Measurements from ENCODE around the gene MYL1. TPM values are rescaled to one million over a fixed set of nuclear protein-coding genes. Genes with fewer than 3 reads are reported as not detected.

MYL1 gene
- total and polyA plus RNA-seq, 2 of the 8 experiments (the other 6 are each of a cell fraction or from before 2014, with no cell fraction given), result not detected

DNA sequence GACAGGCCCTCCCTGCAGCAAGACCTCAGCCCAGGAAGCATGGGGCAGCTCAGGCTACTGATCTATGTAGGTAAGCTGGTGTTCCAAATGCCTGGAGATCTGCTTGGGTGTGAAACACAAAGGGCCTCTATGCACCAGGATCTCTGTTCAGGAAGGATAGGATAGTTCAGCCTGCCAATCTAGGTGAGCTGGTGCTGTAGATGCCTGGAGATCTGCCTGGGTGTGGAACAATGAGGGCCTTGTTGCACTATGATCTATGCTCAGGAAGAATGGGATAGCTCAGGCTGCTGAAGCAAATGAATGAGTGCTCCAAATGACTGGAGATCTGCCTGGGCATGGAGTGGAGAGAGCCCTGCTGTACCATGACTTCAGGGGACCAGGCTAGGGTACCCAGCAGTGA is 48.9 kb upstream of the MYL1 start:
- no peak for FAIRE-seq
- no peaks in the 10 kb centered on the region for H3K9me3 ChIP-seq (ENCODE audit: insufficient read depth in 2 of 2, low read depth in 1 of 2, low read length in 1 of 2)
- H3K27me3 ChIP-seq (replicated peaks in 1 of 4; ENCODE audit: control insufficient read depth in 3 of 4, extremely low read depth in 1 of 4, insufficient read depth in 3 of 4, low read length in 3 of 4), result no peaks in the 10 kb centered on the region
- H4K8ac ChIP-seq (ENCODE audit: extremely low read depth, insufficient read depth, low read length), result no peak overlapping the region
- no peak overlapping the region for H2BK120ac ChIP-seq (replicated peaks; ENCODE audit: low read depth, low read length)
- H3K79me2 ChIP-seq (ENCODE audit: control insufficient read depth in 1 of 2, insufficient read depth in 2 of 2, low read length in 2 of 2), result no peaks in the 10 kb centered on the region
- H3K36me3 ChIP-seq (ENCODE audit: control insufficient read depth in 2 of 4, insufficient read depth in 4 of 4, low read length in 3 of 4), result no peaks in the 10 kb centered on the region
- H4K5ac ChIP-seq (ENCODE audit: insufficient read length, low read depth, low read length), result no peak overlapping the region
- no peak overlapping the region for H3K27ac ChIP-seq (ENCODE audit: low read depth, low read length)
- H2BK20ac ChIP-seq (ENCODE audit: low read length), result no peak overlapping the region
- no peak overlapping the region for H3K4me2 ChIP-seq (ENCODE audit: insufficient read depth in 1 of 2, low read depth in 2 of 2, low read length in 2 of 2)
- no peak overlapping the region; the same call in 1 of the 2 replicates for H3K18ac ChIP-seq (ENCODE audit: extremely low read depth, low read length)
- H3K4me1 ChIP-seq (replicated peaks in 1 of 4; ENCODE audit: control insufficient read depth in 3 of 4, insufficient read depth in 4 of 4, low read length in 3 of 4), result no peaks in the 10 kb centered on the region
- DNase-seq (ENCODE audit: low read depth in 1 of 2, low spot score in 2 of 2), result no peak
- H3K9ac ChIP-seq (replicated peaks in 1 of 4; ENCODE audit: extremely low read depth in 1 of 4, low read depth in 3 of 4, low read length in 3 of 4), result no peak overlapping the region
- no peak overlapping the region for H2BK15ac ChIP-seq (ENCODE audit: low read length)
- POLR2A ChIA-PET (ENCODE audit: partially characterized antibody), result no interaction called here
- TF ChIP-seq KDM4A (IDR thresholded peaks at IDR 0.05; ENCODE audit: low read depth, low read length, severe bottlenecking) (no peak), TBP (IDR thresholded peaks at IDR 0.05; ENCODE audit: low read depth, low read length) (no peak), ATF3 (IDR thresholded peaks at IDR 0.05; ENCODE audit: insufficient read depth, low read depth, low read length) (no peak), RNF2 (IDR thresholded peaks at IDR 0.05; ENCODE audit: borderline replicate concordance, low read depth, low read length, missing control alignments, poor library complexity, severe bottlenecking) (no peak), RFX5 (IDR thresholded peaks at IDR 0.05; ENCODE audit: borderline replicate concordance, low read depth, low read length) (no peak), POU5F1 (IDR thresholded peaks at IDR 0.05; ENCODE audit: low read depth, low read length) (no peak), MAFK (IDR thresholded peaks at IDR 0.05; ENCODE audit: low read depth, low read length) (no peak), JUND (IDR thresholded peaks at IDR 0.05; ENCODE audit: low read length) (no peak), BCL11A (IDR thresholded peaks at IDR 0.05; ENCODE audit: low read depth in 2 of 2, low read length in 2 of 2) (no peak), CREB1 (IDR thresholded peaks at IDR 0.05) (no peak), ASH2L (IDR thresholded peaks at IDR 0.05; ENCODE audit: low read length) (no peak)
- TF ChIP-seq, protein P1, sequence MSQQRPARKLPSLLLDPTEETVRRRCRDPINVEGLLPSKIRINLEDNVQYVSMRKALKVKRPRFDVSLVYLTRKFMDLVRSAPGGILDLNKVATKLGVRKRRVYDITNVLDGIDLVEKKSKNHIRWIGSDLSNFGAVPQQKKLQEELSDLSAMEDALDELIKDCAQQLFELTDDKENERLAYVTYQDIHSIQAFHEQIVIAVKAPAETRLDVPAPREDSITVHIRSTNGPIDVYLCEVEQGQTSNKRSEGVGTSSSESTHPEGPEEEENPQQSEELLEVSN (IDR thresholded peaks at IDR 0.05), result no peak
- H4K20me1 ChIP-seq (replicated peaks in 1 of 2; ENCODE audit: control insufficient read depth in 1 of 2, insufficient read depth in 2 of 2, low read length in 2 of 2), result no peaks in the 10 kb centered on the region
- no peak overlapping the region for H3K4ac ChIP-seq (replicated peaks; ENCODE audit: insufficient read length, low read depth, low read length)
- no peak overlapping the region for H2BK5ac ChIP-seq (ENCODE audit: low read depth, low read length)
- H4K91ac ChIP-seq (replicated peaks; ENCODE audit: insufficient read length, low read length), result no peak overlapping the region
- no peak overlapping the region for H2AK5ac ChIP-seq (ENCODE audit: low read depth, low read length)
- H3K14ac ChIP-seq (ENCODE audit: insufficient read length), result no peak overlapping the region
- no peak overlapping the region for H2BK12ac ChIP-seq (ENCODE audit: low read depth, low read length)
- no peak overlapping the region for H3K23ac ChIP-seq (ENCODE audit: insufficient read length)
- H3K79me1 ChIP-seq (ENCODE audit: low read depth, low read length), result no peaks in the 10 kb centered on the region
- no peak overlapping the region for H3K56ac ChIP-seq (replicated peaks; ENCODE audit: insufficient read length, low read depth, low read length)
- H3K4me3 ChIP-seq (ENCODE audit: extremely low read depth in 1 of 4, insufficient read depth in 2 of 4, low read depth in 3 of 4, low read length in 4 of 4), result no peak overlapping the region
- H3K23me2 ChIP-seq (ENCODE audit: low read depth, low read length), result no peaks in the 10 kb centered on the region
- CTCF ChIA-PET (ENCODE audit: partially characterized antibody), result interaction anchor here (0.9 to 2.5 kb wide), 16 partner anchors 9 to 752 kb away, joined by 3 to 13 read pairs (median 4); no protein-coding TSS in a partner anchor
- H2AFZ ChIP-seq (ENCODE audit: low read length), result 0 out of 2 replicates have a peak overlapping the region, but pooled peaks have one; percentile 2

All from H1 (cell line).